Activated naive CD4-positive, alpha-beta T cell treated with anti-CD3 and anti-CD28 coated beads, Interleukin-2, amount 50 U/mL, for 72 hours (primary cell): Measurements from ENCODE around the gene LSM14A. TPM values are rescaled to one million over a fixed set of nuclear protein-coding genes. Genes with fewer than 3 reads are reported as not detected.
"Not testable (repeated sequence)": the region's sequence is repeated elsewhere in the genome, so short reads cannot be mapped to it uniquely, and the experiment has no call there.

ENCODE experiments used
- ATAC-seq, 2 donors: fragments of 150-1000 bp; cut with Tn5 transposase; 2 replicates each; pipeline ENCODE4 v1.10.0; 2021; ENCODE audit warnings: mild to moderate bottlenecking in 2 of 2, moderate library complexity in 2 of 2
- DNase-seq, 2 donors: peaks; one replicate each; pipeline ENCODE4 v3.0.0; 2021 to 2022; ENCODE audit warnings: low spot score in 2 of 2
- H3K27ac Mint-ChIP-seq, 2 donors: one replicate each; pipeline ENCODE4 v1.8.0; 2022; ENCODE audit warnings: mild to moderate bottlenecking in 2 of 2, mixed read lengths in 2 of 2
- H3K36me3 Mint-ChIP-seq, 2 donors: one replicate each; pipeline ENCODE4 v1.8.0; 2022; ENCODE audit warnings: mixed read lengths in 2 of 2
- H3K9me3 Mint-ChIP-seq, 2 donors: one replicate each; pipeline ENCODE4 v1.8.0; 2022; ENCODE audit warnings: mixed read lengths in 2 of 2
- total RNA-seq, 2 donors: library from RNA; stranded (reverse); gene quantifications; one replicate each; pipeline ENCODE4 v1.2.3, GENCODE V29; 2022

Gene LSM14A
- total RNA-seq = 100 to 1,000 TPM in 1 of 2 donors, 10 to 100 TPM in 1; 77.3 to 101 TPM

GRCh38 chr19:34171877-34172660 lies at the start of gene LSM14A:
Gene LSM14A (plus strand): TSS chr19:34172504. CDS start chr19:34172643, 139 bp downstream.
- H3K27ac Mint-ChIP-seq = peak within 1 kb of the TSS; percentile 98 to 99
- no peaks in the 10 kb centered on the region for H3K9me3 Mint-ChIP-seq
- DNase-seq (peak; percentile 92), ATAC-seq (peak; percentile 68 to 81)
- H3K36me3 Mint-ChIP-seq = peaks cover 10 to 14% of the 10 kb centered on the region in 2 donors

DNA sequence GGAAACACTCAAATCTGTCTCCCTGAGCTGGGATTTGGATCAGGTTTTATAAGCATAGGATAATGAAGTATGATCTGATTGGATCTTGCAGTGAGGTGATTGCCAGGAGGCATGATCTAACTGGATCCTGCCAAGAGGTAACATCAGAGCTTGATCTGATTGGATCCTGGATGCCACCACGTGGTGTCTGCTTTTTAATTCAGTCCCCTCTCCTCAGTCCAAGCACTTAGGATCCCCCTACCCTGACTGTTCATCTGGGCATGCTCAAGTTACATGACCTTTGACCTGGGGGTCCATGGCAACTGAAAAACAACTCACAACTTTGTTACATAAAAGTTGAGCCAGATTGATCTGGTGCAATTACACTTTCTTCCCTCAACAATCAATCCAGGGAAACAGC lies 47.5 kb upstream of the LSM14A start:
- DNase-seq (no peak), ATAC-seq (no peak)
- Mint-ChIP-seq H3K36me3 (no peaks in the 10 kb centered on the region), H3K9me3 (no peaks in the 10 kb centered on the region), H3K27ac (no peak overlapping the region)

DNA sequence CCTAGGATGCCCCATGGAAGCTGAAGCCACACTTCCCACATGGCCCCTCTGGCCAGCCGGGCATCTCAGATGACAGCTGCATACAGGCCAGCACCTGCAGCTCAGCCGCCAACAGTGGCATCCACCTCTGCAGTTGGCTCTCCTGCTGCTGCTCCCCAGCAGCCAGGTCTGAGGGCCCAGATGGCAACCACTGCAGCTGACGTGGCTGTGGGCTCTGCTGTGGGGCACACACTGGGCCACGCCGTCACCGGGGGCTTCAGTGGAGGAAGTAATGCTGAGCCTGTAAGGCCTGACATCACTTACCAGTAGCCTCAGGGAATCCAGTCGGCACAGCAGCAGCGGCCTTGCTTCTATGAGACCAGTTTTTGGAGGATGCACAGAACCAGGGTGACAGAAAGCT lies 45.3 kb upstream of the LSM14A start:
- no peaks in the 10 kb centered on the region for H3K36me3 Mint-ChIP-seq
- no peak overlapping the region for H3K27ac Mint-ChIP-seq
- DNase-seq (no peak), ATAC-seq (no peak)
- H3K9me3 Mint-ChIP-seq = no peaks in the 10 kb centered on the region

DNA sequence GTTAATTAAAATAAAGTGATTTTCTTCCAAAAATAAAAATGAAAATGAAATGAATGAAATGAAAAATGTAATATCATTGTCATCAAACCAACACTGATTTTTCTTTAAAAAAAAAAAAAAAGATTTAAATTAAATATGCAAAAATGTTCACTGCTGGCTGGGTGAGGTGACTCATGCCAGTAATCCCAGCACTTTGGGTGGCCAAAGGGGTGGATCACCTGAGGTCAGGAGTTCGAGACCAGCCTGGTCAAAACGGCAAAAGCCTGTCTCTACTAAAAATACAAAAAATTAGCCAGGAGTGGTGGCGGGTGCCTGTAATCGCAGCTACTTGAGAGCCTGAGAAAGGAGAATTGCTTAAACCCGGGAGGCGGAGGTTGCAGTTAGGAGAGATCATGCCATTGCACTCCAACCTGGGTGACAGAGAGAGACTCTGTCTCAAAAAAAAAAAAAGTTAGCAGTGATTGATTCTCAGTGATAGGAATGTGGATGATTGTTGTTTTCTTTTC lies 44.6 kb upstream of the LSM14A start:
- no peaks in the 10 kb centered on the region for H3K9me3 Mint-ChIP-seq
- ATAC-seq = no peak
- no peaks in the 10 kb centered on the region for H3K36me3 Mint-ChIP-seq
- no peak for DNase-seq
- H3K27ac Mint-ChIP-seq = no peak overlapping the region

GRCh38 chr19:34128558-34129250 lies 43.6 kb upstream of the LSM14A start:
- ATAC-seq (no peak), DNase-seq (no peak)
- H3K9me3 Mint-ChIP-seq = no peaks in the 10 kb centered on the region
- H3K36me3 Mint-ChIP-seq = no peaks in the 10 kb centered on the region
- no peak overlapping the region for H3K27ac Mint-ChIP-seq

DNA sequence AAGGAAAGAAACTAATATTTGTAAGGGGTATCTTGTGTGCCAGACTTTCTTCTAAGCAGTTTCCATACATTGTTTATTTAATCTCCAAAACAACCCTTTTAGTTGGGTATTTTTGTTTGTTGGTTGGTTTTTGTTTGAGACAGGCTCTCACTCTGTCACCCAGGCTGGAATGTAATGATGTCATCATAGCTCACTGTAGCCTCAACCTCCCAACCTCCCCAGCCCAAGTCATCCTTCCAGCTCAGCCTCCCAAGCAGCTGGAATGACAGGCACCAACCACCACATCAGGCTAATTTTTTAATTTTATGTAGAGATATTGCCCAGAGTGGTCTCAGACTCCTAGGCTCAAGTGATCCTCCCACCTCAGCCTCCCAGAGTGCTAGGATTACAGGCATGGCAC lies 41.2 kb upstream of the LSM14A start:
- Mint-ChIP-seq H3K27ac (no peak overlapping the region), H3K36me3 (no peaks in the 10 kb centered on the region)
- no peak for ATAC-seq

GRCh38 chr19:34132145-34132544 lies 40.2 kb upstream of the LSM14A start:
- ATAC-seq, DNase-seq, H3K27ac Mint-ChIP-seq, H3K9me3 Mint-ChIP-seq, H3K36me3 Mint-ChIP-seq: not testable (repeated sequence)

More for the DNA sequence above, 41.2 kb upstream of the LSM14A start:
- no peak for DNase-seq
- H3K9me3 Mint-ChIP-seq = no peaks in the 10 kb centered on the region

GRCh38 chr19:34132706-34133105 lies 39.6 kb upstream of the LSM14A start:
- ATAC-seq, H3K9me3 Mint-ChIP-seq, DNase-seq: not testable (repeated sequence)

GRCh38 chr19:34134190-34135053 lies 37.9 kb upstream of the LSM14A start:
- Mint-ChIP-seq H3K9me3 (no peaks in the 10 kb centered on the region), H3K36me3 (no peaks in the 10 kb centered on the region), H3K27ac (peak overlapping the region; percentile 88 to 96)
- ATAC-seq = peak; percentile 89 to 96
- peak; percentile 86 to 95 for DNase-seq

More at GRCh38 chr19:34132706-34133105, 39.6 kb upstream of the LSM14A start:
- not testable (repeated sequence) for H3K27ac Mint-ChIP-seq, H3K36me3 Mint-ChIP-seq

DNA sequence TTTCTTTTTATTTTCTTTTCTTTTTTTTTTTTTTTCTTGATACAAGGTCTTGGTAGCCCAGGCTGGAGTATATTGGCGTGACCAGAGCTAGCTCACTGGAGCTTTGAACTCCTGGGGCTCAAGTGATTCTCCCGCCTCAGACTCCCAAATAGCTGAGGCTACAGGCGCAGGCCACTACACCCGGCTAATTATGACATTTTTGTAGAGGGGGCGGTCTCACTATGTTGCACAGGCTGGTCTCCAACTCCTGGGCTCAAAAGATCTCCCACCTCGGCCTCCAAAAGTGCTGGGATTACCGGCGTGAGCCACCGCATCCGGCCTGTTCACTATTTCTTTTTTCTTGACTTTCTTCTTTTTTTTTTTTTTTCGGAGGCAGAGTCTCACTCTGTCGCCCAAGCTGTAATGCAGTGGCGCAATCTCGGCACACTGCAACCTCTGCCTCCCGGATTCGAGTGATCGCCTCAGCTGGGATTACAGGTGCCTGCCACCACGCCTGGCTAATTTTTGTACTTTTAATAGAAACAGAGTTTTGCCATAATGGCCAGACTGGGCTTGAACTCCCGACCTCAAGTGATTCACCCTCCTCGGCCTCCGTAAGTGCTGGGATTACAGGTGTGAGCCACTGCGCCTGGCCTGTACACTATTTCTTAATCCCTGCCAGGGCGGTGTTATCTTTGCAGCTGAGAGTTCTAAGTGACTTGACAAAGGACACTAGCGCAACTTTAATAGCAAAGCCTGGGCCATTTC lies 37.1 kb upstream of the LSM14A start:
- no peak for DNase-seq
- no peaks in the 10 kb centered on the region for H3K36me3 Mint-ChIP-seq
- peak in 1 of 2 donors; percentile 1 for ATAC-seq
- peak overlapping the region; percentile 89 to 96 for H3K27ac Mint-ChIP-seq
- no peaks in the 10 kb centered on the region for H3K9me3 Mint-ChIP-seq

DNA sequence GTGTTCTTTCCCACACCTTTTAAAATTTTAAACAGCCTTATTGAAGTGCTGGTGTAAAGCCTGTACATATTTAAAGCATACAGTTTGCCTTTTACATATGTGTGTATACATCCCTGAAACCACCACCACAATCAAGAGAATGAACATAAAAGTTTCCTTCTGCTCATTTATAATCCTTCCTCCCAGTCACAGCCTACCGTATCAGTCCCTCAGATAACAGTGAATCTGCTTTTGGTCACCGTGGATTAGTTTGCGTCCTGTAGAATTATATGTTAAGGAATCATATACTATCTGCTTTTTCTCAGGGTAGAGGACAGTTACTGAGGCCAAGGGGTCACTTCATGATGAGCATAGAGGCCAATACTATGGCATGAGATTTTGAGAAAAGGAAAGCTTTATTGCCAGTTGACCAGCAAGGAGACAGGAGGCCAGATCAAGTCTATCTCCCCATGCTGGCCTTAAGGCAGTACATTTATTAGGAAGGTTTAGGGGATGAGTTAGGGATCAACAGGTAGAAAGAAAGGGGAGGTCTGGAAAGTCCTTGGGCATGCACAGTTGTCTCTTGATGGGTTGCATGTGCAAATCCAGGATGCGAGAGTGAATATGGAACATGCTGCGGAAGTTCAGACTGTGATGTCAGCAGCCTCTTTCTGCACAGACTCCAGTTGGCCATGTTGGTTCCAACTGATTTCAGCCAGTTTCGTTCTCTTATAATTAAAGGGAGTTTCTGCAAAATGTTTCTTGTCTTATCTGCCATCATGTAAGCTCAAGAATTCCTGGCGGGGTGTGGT lies 36.3 kb upstream of the LSM14A start:
- H3K9me3 Mint-ChIP-seq = no peaks in the 10 kb centered on the region
- ATAC-seq = no peak
- H3K27ac Mint-ChIP-seq = peak overlapping the region in 1 of 2 donors; percentile 96

DNA sequence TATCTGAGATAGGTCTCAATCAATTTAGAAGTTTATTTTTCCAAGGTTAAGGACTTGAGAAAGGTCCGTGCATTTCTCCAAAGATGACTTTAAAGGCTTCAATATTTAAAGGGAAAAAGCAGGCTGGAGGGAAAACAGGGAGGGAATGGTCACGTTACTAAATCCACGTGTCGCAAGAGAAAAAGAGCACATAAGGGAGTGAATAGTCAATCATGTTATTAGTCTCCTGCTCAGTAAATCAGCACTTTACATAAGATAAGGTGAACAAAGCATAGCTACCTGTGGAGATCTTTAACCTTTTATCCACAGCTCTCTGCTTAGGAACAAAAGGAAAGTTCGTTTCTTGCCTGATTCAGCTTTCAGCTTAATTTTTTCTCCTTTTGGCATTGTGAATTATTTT lies 31.3 kb upstream of the LSM14A start:
- Mint-ChIP-seq H3K36me3 (no peaks in the 10 kb centered on the region), H3K27ac (no peak overlapping the region), H3K9me3 (no peaks in the 10 kb centered on the region)
- ATAC-seq (no peak), DNase-seq (no peak)

More for the DNA sequence above, 36.3 kb upstream of the LSM14A start:
- DNase-seq = no peak
- no peaks in the 10 kb centered on the region for H3K36me3 Mint-ChIP-seq

DNA sequence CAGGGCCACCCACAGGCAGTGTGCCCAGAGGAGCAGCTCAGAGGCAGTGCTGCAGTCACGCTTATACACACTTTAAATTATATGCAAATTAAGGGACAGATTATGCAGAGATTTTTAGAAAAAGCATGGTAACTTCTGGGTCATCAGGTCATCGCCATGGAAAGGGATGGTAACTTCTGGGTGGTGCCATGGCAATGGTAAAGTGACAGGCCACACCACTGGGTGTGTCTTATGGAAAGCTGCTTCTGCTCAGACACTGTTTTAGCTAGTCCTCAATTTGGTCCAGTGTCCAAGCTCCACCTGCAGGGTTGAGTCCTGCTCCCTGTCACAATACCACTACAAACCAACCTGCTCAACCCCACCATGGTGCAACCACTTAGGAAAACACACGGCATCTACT lies 29.9 kb upstream of the LSM14A start:
- no peaks in the 10 kb centered on the region for H3K36me3 Mint-ChIP-seq
- no peak for DNase-seq
- ATAC-seq = no peak
- H3K9me3 Mint-ChIP-seq = no peaks in the 10 kb centered on the region
- no peak overlapping the region for H3K27ac Mint-ChIP-seq

DNA sequence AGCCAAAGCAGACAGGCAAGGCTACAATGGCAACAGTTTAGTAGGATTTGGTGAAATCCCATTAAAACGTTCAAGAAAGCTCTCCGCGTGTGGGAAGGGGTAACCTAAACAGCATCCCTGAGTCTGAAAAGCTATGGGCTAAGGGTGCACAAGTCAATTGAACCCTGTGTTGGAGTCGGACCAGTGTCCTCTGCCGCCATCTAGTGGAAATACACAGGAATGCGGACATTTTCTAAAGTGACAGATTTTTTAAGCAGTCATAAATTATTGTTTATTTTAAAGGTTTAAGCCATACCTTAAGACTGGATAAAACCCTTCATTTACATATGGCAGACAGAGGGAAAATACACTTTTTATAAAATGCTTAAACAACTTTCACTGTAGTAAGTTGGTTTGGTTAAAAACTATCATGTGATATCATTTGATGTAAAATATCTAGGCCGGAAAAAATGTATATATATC lies 26.5 kb upstream of the LSM14A start:
- no peaks in the 10 kb centered on the region for H3K9me3 Mint-ChIP-seq
- H3K27ac Mint-ChIP-seq = no peak overlapping the region
- H3K36me3 Mint-ChIP-seq = no peaks in the 10 kb centered on the region
- DNase-seq (peak in 1 of 2 donors; percentile 61), ATAC-seq (peak; percentile 52 to 62)

GRCh38 chr19:34148658-34149185 lies 23.6 kb upstream of the LSM14A start:
- ATAC-seq (no peak), DNase-seq (no peak)
- Mint-ChIP-seq H3K36me3 (no peaks in the 10 kb centered on the region), H3K9me3 (no peaks in the 10 kb centered on the region), H3K27ac (no peak overlapping the region)
